Neutrophil (primary cell): Measurements from ENCODE around the gene ZNF154.

Experiments
- H3K27ac ChIP-seq: fragments of 200-600 bp; sonication (generic); 2 replicates; pipeline ENCODE4 v1.5.1; 2016; ENCODE audit warnings: mild to moderate bottlenecking, moderate library complexity
- H3K27me3 ChIP-seq: fragments of 200-600 bp; sonication (generic); 2 replicates; pipeline ENCODE4 v1.6.0; 2016; ENCODE audit warnings: mild to moderate bottlenecking
- H3K36me3 ChIP-seq: fragments of 200-600 bp; sonication (generic); 2 replicates; pipeline ENCODE4 v1.5.1; 2017
- H3K4me1 ChIP-seq, 2 experiments: fragments of 200-600 bp in 1 of 2; sonication (generic) in 1 of 2; 1 replicate in 1 of 2; 2 replicates in 1 of 2; pipeline versions ENCODE4 v1.5.1 to v1.6.1; 2013 to 2016; ENCODE audit warnings: low read depth in 1 of 2, low read length in 1 of 2, mild to moderate bottlenecking in 1 of 2, moderate library complexity in 1 of 2; ENCODE audit not compliant: control insufficient read depth in 1 of 2, insufficient read depth in 1 of 2
- H3K4me3 ChIP-seq, 2 experiments: fragments of 200-600 bp in 1 of 2; sonication (generic) in 1 of 2; 1 replicate in 1 of 2; 2 replicates in 1 of 2; pipeline ENCODE4 v1.5.1; 2013 to 2016; ENCODE audit warnings: low read depth in 1 of 2, low read length in 1 of 2, mild to moderate bottlenecking in 1 of 2, moderate library complexity in 1 of 2
- H3K9me3 ChIP-seq: fragments of 200-600 bp; sonication (generic); 2 replicates; pipeline ENCODE4 v1.5.1; 2016
- TF ChIP-seq, protein P1 (sequence below): fragments of 200-600 bp; sonication (generic); IDR thresholded peaks from 2 replicates; pipeline ENCODE4 v1.5.1; 2016; ENCODE audit warnings: antibody characterized with exemption

The ZNF154 gene

DNA sequence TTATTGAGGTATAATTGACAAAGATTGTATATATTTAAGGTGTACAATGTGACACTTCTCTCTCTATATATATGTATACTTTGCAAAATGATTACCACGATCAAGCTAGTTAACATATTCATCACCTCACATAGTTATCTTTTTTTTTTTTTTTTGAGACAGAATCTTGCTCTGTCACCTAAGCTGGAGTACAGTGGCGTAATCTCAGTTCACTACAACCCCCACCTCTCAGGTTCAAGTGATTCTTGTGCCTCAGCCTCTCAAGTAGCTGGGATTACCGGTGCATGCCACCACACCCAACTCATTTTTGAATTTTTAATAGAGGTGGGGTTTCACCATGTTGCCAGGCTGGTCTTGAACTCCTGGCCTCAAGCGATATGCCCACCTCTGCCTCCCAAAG is 36.5 kb downstream of the ZNF154 start:
- Histone ChIP-seq H3K27ac (no peak overlapping the region), H3K27me3 (peaks cover 10% of the 10 kb centered on the region), H3K4me1 (no peaks in the 10 kb centered on the region), H3K36me3 (no peaks in the 10 kb centered on the region), H3K9me3 (no peaks in the 10 kb centered on the region), H3K4me3 (no peak overlapping the region)
- TF ChIP-seq, protein P1, sequence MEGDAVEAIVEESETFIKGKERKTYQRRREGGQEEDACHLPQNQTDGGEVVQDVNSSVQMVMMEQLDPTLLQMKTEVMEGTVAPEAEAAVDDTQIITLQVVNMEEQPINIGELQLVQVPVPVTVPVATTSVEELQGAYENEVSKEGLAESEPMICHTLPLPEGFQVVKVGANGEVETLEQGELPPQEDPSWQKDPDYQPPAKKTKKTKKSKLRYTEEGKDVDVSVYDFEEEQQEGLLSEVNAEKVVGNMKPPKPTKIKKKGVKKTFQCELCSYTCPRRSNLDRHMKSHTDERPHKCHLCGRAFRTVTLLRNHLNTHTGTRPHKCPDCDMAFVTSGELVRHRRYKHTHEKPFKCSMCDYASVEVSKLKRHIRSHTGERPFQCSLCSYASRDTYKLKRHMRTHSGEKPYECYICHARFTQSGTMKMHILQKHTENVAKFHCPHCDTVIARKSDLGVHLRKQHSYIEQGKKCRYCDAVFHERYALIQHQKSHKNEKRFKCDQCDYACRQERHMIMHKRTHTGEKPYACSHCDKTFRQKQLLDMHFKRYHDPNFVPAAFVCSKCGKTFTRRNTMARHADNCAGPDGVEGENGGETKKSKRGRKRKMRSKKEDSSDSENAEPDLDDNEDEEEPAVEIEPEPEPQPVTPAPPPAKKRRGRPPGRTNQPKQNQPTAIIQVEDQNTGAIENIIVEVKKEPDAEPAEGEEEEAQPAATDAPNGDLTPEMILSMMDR, result no peak

DNA sequence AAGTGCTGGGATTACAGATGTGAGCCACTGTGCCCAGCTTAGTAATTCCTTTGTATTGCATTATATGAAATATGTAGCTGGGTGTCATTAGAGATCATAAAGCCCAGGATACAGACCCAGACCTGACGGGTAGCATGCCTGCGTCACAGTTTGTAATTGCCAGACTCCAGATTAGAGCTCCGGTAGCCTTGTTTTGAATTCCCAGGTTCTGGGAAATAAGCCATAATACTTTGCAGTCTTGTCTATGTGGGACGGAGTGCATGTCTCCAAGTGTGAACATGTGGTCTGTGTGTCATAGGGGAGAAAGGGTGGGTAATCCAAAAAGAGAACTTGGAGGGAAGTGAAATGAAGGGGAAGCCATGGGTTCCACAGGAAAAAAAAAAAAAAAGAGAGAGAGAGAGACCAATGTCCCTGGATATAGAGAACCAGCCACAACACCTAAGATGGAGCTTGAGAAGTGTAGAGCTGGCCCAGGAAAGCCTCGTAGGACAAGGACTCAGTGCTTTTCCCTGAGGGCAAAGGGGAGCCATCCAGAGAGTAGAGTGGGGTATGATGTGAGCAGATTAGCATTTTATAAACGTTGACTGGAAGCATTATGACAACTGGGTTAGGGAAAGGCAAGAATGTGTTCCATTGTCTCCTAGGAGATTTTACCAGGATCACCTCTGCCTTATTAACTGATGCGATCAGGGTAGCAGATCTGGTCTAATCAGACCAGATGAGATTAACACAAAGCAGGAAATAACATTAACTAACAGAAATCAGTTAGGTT is 37.7 kb downstream of the ZNF154 start:
- TF ChIP-seq, protein P1, result no peak
- Histone ChIP-seq H3K27ac (no peak overlapping the region), H3K4me1 (no peaks in the 10 kb centered on the region), H3K9me3 (no peaks in the 10 kb centered on the region), H3K36me3 (no peaks in the 10 kb centered on the region), H3K27me3 (peaks cover 22% of the 10 kb centered on the region), H3K4me3 (no peak overlapping the region)

DNA sequence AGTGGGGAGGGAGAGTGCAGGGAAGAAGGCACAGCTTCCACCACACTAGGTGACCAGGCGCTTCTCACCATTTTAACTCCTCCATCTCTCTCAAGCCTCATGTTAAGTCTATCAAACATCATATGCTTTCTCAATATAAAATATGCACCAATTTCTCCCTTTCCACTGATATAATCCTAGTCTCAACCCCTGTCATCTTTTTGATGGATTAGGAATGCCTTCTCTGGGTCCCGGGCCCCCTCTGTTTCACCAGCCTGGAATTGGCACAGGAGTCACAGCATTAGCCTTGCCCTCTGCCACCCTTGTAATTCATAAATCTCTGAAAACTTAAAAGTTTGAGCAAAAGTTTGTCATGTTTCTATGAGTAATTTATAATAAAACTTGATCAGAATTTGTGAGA is 40.4 kb downstream of the ZNF154 start, which contains the start of gene ZSCAN4:
TSS of gene ZSCAN4 (plus strand) at position 301 of the 400 bp plus-strand sequence. CDS start 7,211 bp downstream, outside the sequence.
- Histone ChIP-seq H3K4me3 (no peak within 1 kb of the TSS), H3K36me3 (no peaks in the 10 kb centered on the region), H3K9me3 (no peaks in the 10 kb centered on the region), H3K27ac (no peak within 1 kb of the TSS), H3K4me1 (no peaks in the 10 kb centered on the region), H3K27me3 (peaks cover 49% of the 10 kb centered on the region)
- TF ChIP-seq, protein P1, result no peak

DNA sequence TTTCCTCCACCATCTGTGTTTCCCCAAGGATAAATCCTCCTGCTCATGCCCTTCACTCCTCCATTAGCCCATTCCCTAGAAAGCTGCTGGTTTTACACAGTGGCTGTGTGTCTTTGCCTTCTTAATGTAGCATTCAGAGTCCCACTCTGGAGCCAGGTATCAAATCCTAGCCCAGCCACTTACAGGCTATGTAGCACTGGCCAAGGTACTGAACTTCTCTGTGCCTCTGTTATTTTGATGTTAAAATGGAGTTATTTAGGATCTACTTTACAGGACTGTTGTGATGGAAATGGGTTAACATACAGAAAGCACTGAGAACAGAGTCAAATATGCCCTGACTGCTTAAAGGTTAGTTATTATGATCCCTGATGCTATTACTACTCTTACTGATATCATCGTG is 41.8 kb downstream of the ZNF154 start:
- Histone ChIP-seq H3K4me3 (no peak overlapping the region), H3K27me3 (peaks cover 63% of the 10 kb centered on the region), H3K27ac (no peak overlapping the region), H3K9me3 (no peaks in the 10 kb centered on the region), H3K4me1 (no peaks in the 10 kb centered on the region), H3K36me3 (no peaks in the 10 kb centered on the region)
- TF ChIP-seq, protein P1, result no peak

DNA sequence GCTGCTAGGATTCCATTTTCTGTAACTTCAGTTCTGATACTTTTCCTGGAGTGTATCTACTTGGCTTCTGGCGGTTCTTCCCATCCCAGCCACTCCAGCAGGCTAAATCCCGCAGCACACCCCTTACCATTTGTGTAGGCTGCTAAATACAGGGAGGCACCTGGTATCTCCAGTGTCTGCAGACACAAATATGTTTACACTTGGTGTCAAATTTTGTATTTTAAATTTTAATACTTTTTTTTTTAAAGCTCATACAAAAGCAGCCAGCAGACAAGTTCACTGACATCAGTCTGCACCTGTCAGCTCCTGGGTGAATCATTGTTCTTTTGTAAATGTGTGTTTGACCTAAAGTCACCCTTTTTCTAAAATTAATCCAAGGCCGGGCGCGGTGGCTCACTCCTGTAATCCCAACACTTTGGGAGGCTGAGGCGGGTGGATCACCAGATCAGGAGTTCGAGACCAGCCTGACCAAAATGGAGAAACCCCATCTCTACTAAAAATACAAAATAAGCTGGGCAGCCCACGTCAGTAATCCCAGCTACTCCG is 43.7 kb downstream of the ZNF154 start:
- TF ChIP-seq, protein P1, result no peak
- no peak overlapping the region for H3K4me3 ChIP-seq
- no peak overlapping the region for H3K27ac ChIP-seq
- peaks cover 70% of the 10 kb centered on the region for H3K27me3 ChIP-seq
- no peaks in the 10 kb centered on the region for H3K9me3 ChIP-seq
- H3K4me1 ChIP-seq, result no peaks in the 10 kb centered on the region
- no peaks in the 10 kb centered on the region for H3K36me3 ChIP-seq
